HG03095 (cell line): Measurements from ENCODE around the gene SH3RF2.
"Not testable (repeated sequence)": the region's sequence is repeated elsewhere in the genome, so short reads cannot be mapped to it uniquely, and the experiment has no call there.

Source experiments
- ATAC-seq: cut with Tn5 transposase; IDR thresholded peaks from one replicate; pipeline ENCODE4 v1.9.1; 2021; ENCODE audit warnings: moderate library complexity; ENCODE audit not compliant: unreplicated experiment

Gene SH3RF2

GRCh38 chr5:145936401-145937131 lies at the start of gene SH3RF2:
SH3RF2 (plus strand) TSS chr5:145936578; CDS start chr5:145937929, 1,351 bp downstream.
- ATAC-seq: no peak

- no peak for ATAC-seq
These were observed 49.2 kb upstream of the SH3RF2 start for GRCh38 chr5:145887217-145887616.

DNA sequence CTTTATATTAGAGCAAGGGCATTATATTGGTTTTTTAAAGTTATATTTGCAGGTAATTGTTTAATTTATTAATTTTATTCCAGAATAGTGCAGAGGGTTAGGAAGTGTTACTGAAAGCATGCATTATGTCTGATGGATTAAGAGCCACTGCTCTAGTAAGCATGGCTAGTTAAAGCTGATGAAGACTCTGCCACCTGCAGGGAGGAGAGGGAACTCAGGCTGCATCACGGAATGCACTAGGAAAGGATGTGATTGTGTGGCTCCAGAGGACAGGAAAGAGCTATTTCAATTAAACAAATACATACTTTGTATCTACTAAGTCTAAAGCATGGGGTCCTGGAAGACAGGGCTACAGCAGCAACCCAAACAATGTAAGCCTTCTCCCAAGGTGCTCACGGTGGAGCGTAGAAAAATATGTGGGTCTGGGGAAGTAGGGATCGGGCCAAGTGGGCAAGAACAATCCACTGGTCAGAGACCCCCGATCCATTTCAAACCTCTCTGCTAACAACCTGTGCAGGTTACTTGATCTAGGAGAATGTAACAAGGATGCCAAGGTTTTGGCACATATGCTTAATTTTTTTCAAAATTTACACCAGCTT lies 48.3 kb upstream of the SH3RF2 start:
- ATAC-seq: no peak

GRCh38 chr5:145889611-145890010 lies 46.8 kb upstream of the SH3RF2 start:
- ATAC-seq: no peak

DNA sequence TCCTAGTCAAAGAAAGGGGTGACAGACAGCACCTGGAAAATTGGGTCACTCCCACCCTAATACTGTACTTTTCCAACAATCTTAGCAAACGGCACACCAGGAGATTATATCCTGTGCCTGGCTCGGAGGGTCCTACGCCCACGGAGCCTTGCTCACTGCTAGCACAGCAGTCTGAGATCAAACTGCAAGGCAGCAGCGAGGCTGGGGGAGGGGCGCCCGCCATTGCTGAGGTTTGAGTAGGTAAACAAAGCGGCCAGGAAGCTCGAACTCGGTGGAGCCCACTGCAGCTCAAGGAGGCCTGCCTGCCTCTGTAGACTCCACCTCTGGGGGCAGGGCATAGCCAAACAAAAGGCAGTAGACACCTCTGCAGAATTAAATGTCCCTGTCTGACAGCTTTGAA lies 45.0 kb upstream of the SH3RF2 start:
- ATAC-seq: not testable (repeated sequence)

DNA sequence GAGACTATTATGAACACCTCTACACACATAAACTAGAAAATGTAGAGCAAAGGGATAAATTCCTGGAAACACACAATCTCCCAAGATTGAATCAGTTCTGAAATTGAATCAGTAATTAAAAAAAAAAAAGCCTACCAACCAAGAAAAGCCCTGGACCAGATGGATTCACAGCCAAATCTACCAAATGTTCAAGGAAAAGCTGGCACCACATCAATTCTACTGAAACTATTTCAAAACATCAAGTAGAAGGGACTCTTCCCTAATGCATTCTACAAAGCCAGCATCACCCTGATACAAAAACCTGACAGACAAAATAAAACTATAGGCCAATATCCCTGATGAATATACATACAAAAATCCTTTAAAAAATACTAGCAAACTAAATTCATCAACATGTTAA lies 38.2 kb upstream of the SH3RF2 start:
- ATAC-seq: no peak

GRCh38 chr5:145902421-145902820 lies 34.0 kb upstream of the SH3RF2 start:
- ATAC-seq: no peak

- no peak for ATAC-seq
These were observed 33.3 kb upstream of the SH3RF2 start for GRCh38 chr5:145903113-145903512.

- no peak for ATAC-seq
These were observed 32.5 kb upstream of the SH3RF2 start for GRCh38 chr5:145903867-145904266.

DNA sequence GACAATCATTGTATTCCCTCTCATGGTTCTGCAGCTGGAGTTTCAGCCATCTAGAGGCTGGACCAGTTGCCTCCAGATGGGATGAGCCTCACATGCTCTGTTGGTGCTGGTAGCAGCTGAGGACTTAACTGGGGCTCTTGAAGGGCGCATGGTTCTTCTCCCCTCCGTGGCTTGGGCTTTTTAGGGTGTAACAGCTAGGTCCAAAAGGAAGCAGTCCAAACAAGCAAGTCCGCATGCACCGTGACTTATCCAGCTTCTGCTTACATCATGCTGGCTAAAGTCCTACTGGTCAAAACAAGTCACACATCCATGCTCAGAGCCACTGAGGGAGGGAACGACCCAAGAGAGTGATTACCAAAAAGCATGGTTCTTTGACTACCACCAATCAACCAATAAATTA lies 31.6 kb upstream of the SH3RF2 start:
- ATAC-seq: no peak

- ATAC-seq: no peak
These were observed 30.0 kb upstream of the SH3RF2 start for GRCh38 chr5:145906401-145906800.

DNA sequence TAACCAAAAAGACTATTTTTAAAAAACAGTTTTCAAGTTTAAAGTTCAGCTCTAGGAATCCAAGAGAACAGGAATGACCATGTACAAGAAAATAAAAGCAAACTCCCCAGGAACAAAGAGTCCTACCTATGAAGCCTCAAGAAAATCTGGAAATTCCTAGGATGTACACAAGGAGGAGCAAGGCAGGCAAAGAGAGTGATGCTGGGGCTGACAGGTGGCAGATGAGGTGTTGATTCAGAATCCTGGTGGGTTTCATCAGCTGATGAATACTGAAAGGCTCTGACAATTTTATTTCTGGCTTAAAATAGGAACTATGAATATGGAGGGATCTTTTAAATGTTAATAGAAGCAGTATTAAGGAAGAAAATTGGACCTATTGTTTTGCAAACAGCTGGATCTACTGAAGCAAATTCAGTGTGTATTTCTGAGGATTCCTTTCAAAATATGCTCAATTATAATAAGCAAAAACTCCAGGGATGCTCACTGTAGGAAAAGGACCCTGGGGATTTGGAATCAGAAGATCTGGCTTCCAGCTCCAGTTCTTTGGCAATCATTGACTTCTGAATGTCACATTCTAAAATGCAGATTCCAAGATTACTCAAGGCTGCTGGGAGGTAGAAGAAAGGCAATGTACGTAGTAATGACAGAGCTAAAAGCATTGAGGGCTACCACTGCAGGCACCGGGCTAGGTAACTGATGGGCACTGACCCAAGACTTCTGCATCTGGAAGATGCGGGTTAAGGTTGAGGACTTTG lies 28.0 kb upstream of the SH3RF2 start:
- ATAC-seq: no peak

GRCh38 chr5:145911164-145911563 lies 25.2 kb upstream of the SH3RF2 start:
- no peak for ATAC-seq

- no peak for ATAC-seq
These were observed 24.4 kb upstream of the SH3RF2 start for GRCh38 chr5:145912019-145912418.

GRCh38 chr5:145912594-145912993 lies 23.8 kb upstream of the SH3RF2 start:
- no peak for ATAC-seq

GRCh38 chr5:145913701-145914100 lies 22.7 kb upstream of the SH3RF2 start:
- ATAC-seq: no peak

- no peak for ATAC-seq
These were observed 20.3 kb upstream of the SH3RF2 start for GRCh38 chr5:145915970-145916638.

DNA sequence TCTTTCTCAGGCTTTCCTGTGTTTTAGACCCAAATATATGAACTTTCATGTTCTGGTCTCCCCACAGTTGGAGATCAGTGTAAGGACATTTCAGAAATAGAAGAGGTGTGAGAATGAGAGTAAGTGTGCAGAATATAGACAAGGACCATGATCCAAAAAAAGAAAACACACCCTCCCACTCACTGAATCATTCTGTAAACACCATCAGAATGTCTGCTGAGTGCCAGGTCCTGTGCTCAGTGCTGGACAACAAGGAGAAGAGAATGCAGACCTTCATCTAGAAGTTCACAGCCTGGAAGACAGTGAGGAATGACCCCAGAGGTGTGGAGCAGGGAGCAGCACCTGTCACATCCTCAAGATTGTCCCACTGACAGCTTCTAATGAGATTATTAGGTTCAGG lies 19.1 kb upstream of the SH3RF2 start:
- no peak for ATAC-seq

GRCh38 chr5:145918397-145918796 lies 18.0 kb upstream of the SH3RF2 start:
- ATAC-seq: no peak

- ATAC-seq: no peak
These were observed 17.0 kb upstream of the SH3RF2 start for GRCh38 chr5:145919413-145919812.

GRCh38 chr5:145920542-145921210 lies 15.7 kb upstream of the SH3RF2 start:
- ATAC-seq: no peak
